ENCODE data around the gene NR1H2.
"Not testable (repeated sequence)": the region's sequence is repeated elsewhere in the genome, so short reads cannot be mapped to it uniquely, and the experiment has no call there.

The NR1H2 gene

GRCh38 chr19:50344661-50345318, 31.5 kb upstream of the NR1H2 start:
- DNase-seq (ENCODE audit: low spot score) = no peak

- DNase-seq (ENCODE audit: low spot score) = not testable (repeated sequence)
Observed at GRCh38 chr19:50347089-50347581, 29.1 kb upstream of the NR1H2 start.

GRCh38 chr19:50349277-50350057, 26.8 kb upstream of the NR1H2 start:
- DNase-seq (ENCODE audit: low spot score) = no peak

- DNase-seq (ENCODE audit: low spot score) = no peak
Observed at GRCh38 chr19:50352242-50352641, 24.0 kb upstream of the NR1H2 start.

GRCh38 chr19:50353487-50353880, 22.8 kb upstream of the NR1H2 start:
- not testable (repeated sequence) for DNase-seq (ENCODE audit: low spot score)

GRCh38 chr19:50356691-50357177, 19.5 kb upstream of the NR1H2 start:
- no peak for DNase-seq (ENCODE audit: low spot score)

GRCh38 chr19:50357178-50358100, 18.8 kb upstream of the NR1H2 start:
- peak; percentile 79 for DNase-seq (ENCODE audit: low spot score)

- DNase-seq (ENCODE audit: low spot score) = peak; percentile 66
Observed at GRCh38 chr19:50358483-50359327, 17.6 kb upstream of the NR1H2 start.

- DNase-seq (ENCODE audit: low spot score) = no peak
Observed at GRCh38 chr19:50359328-50359818, 16.9 kb upstream of the NR1H2 start.

- no peak for DNase-seq (ENCODE audit: low spot score)
Observed at GRCh38 chr19:50361290-50362029, 14.8 kb upstream of the NR1H2 start.

GRCh38 chr19:50362030-50362412, 14.2 kb upstream of the NR1H2 start:
- DNase-seq (ENCODE audit: low spot score) = no peak

- DNase-seq (ENCODE audit: low spot score) = no peak
Observed at GRCh38 chr19:50362656-50363424, 13.4 kb upstream of the NR1H2 start.

GRCh38 chr19:50365434-50366306, 10.6 kb upstream of the NR1H2 start, which contains the start of gene NAPSA:
NAPSA (minus strand) TSS chr19:50365639; CDS start chr19:50365621, 18 bp downstream.
- DNase-seq (ENCODE audit: low spot score) = no peak

GRCh38 chr19:50368649-50369570, 7.3 kb upstream of the NR1H2 start:
- peak; percentile 88 for DNase-seq (ENCODE audit: low spot score)

GRCh38 chr19:50371914-50372475, 4.3 kb upstream of the NR1H2 start:
- DNase-seq (ENCODE audit: low spot score) = no peak

- no peak for DNase-seq (ENCODE audit: low spot score)
Observed at GRCh38 chr19:50377051-50377461, 799 bp downstream of the NR1H2 start.

GRCh38 chr19:50377517-50377916, 1.3 kb downstream of the NR1H2 start:
- DNase-seq (ENCODE audit: low spot score) = no peak

Measured in putamen (tissue), 1 donor.